Activated CD8-positive, alpha-beta T cell treated with anti-CD3 and anti-CD28 coated beads for 36 hours (primary cell): Measurements from ENCODE around the gene SDC1. TPM values are rescaled to one million over a fixed set of nuclear protein-coding genes. Genes with fewer than 3 reads are reported as not detected.
A peak's percentile ranks its signal among the peaks of the same experiment; 100 is the strongest.

Source experiments
- ATAC-seq: fragments of 200-7000 bp; cut with Tn5 transposase; one replicate; pipeline ENCODE4 v1.10.0; 2021; ENCODE audit warnings: mild to moderate bottlenecking, moderate library complexity
- CTCF ChIA-PET: fragments of 350-600 bp; sonication (Branson Sonifier 250); formaldehyde crosslinking; loops from one replicate; lab custom pipeline; 2021; ENCODE audit warnings: antibody characterized with exemption; lab: Charles Lee
- POLR2A ChIA-PET: fragments of 350-600 bp; sonication (Branson Sonifier 250); formaldehyde crosslinking; loops from one replicate; lab custom pipeline; 2021; ENCODE audit warnings: antibody characterized with exemption; lab: Charles Lee
- DNase-seq: peaks from one replicate; pipeline ENCODE4 v3.0.0-alpha.2; 2020
- H3K27ac Mint-ChIP-seq: one replicate; pipeline ENCODE4 v1.8.0; 2021; ENCODE audit warnings: mild to moderate bottlenecking, mixed read lengths
- H3K27me3 Mint-ChIP-seq: one replicate; pipeline ENCODE4 v1.8.0; 2021; ENCODE audit warnings: mixed read lengths
- H3K36me3 Mint-ChIP-seq: one replicate; pipeline ENCODE4 v1.8.0; 2021; ENCODE audit warnings: low read depth, mixed read lengths
- H3K4me1 Mint-ChIP-seq: one replicate; pipeline ENCODE4 v1.8.0; 2021; ENCODE audit warnings: low read depth, mixed read lengths
- H3K4me3 Mint-ChIP-seq: one replicate; pipeline ENCODE4 v1.8.0; 2021; ENCODE audit warnings: mild to moderate bottlenecking, moderate library complexity, mixed read lengths
- H3K9me3 Mint-ChIP-seq: one replicate; pipeline ENCODE4 v1.8.0; 2021; ENCODE audit warnings: mixed read lengths
- CTCF ChIP-seq: fragments of 200-600 bp; IDR thresholded peaks from one replicate; pipeline ENCODE4 v1.8.0; 2022; ENCODE audit warnings: antibody characterized with exemption, mild to moderate bottlenecking
- intact Hi-C: fragments of 100-400 bp; cut with micrococcal nuclease; formaldehyde crosslinking; loops from one replicate; pipeline ENCODE4 v1.10.0; 2022
- total RNA-seq, 2 experiments: library from RNA; stranded (reverse); gene quantifications; one replicate each; pipeline ENCODE4 v1.2.3, GENCODE V29; 2021

The SDC1 gene
- total RNA-seq, 2 experiments from 2014 or later, result 0.11 to 0.14 TPM

DNA sequence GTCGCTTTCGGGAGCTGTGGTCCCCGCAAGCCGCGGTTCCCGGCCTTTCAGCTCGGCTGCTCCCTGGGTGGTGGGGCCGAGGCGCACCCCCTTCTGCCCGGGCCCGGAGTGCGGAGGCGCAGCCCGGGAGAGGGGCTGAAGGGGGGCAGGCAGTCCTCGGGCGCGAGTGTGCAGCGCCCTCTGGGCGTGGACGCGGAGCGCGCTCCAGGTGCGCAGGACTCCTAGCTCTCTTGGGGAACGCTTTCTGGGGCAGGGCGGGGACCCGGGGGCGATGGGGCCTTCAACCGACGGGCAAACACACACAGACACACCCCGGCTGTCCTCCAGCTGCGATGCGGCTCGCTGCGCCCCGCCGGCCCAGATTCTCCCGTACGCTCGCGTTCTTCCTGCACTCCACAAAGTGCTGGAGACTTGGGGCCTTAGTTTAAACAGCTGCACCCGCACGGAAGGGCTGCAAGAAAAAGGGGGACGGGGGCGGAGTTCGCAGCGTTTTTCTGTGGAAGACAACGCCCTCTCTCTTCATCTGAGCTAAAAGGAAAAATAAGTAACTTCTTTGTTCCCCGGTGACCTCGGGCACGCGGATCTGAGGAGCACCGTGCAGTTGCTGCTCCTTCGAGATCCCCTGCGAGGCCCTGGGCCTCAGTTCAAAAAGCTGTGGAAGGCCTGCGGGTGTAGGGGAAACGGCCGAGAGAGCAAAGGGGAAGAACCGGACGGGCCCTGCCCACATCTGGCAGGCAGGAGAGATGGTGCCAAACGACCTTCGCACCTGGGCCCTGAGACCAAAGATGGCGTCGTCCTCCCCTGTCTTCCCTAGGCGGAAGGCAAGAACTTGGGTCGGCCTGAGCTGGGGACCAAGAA, 593 bp upstream of the SDC1 start:
- POLR2A ChIA-PET, result no interaction called here
- ATAC-seq (peak; percentile 77), DNase-seq (peak; percentile 54)
- intact Hi-C loops, result no loop called here
- Mint-ChIP-seq H3K27ac (no peak overlapping the region), H3K9me3 (no peaks in the 10 kb centered on the region), H3K36me3 (no peaks in the 10 kb centered on the region), H3K27me3 (peaks cover 48% of the 10 kb centered on the region), H3K4me3 (peak overlapping the region; percentile 57), H3K4me1 (no peaks in the 10 kb centered on the region)
- peak; percentile 29 for TF ChIP-seq CTCF
- CTCF ChIA-PET, result interaction anchor here (0.6 to 2.1 kb wide), 20 partner anchors 9 to 222 kb away, joined by 3 to 8 read pairs (median 4); partner anchors contain the start of gene RHOB

DNA sequence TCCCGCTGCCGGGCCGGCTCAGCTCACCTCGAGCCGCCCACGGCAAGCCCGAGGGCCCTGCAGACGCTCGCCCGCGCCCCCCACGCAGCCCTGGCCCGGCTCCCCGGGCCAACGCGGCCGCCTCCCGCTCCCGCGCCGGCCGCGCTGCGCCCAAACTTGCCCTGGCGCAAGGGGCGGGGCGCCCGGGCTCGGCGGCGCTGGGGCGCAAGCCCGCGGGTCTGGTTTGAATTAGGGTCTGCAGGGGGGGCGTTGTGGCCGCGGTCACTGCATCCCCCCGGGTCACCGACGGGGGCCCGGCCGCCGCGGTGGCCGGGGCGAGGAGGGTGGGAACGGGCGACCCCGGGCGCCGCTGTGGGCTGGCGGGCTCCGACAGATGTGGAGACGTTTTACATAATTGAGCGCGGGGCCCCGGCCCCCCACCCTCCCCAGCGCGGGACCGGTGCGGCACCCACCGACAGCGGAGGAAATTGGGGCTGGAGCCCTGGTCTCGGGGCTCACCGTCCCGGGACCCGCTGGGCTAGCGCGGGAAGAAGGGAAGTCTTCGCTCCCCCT, 690 bp downstream of the SDC1 start:
- peaks cover 52% of the 10 kb centered on the region for H3K27me3 Mint-ChIP-seq

GRCh38 chr2:20223407-20224163, 1.3 kb downstream of the SDC1 start:
- TF ChIP-seq CTCF, result no peak
- no peaks in the 10 kb centered on the region for H3K4me1 Mint-ChIP-seq
- POLR2A ChIA-PET, result interaction anchor here (0.9 kb wide), 1 partner anchor 223 kb away, joined by 5 read pairs; the partner anchor contains the start of gene RHOB
- peaks cover 50% of the 10 kb centered on the region for H3K27me3 Mint-ChIP-seq
- H3K9me3 Mint-ChIP-seq, result no peaks in the 10 kb centered on the region
- peak; percentile 18 for ATAC-seq
- DNase-seq, result peak; percentile 6
- intact Hi-C loops, result no loop called here
- CTCF ChIA-PET, result interaction anchor here (1.6 kb wide), 1 partner anchor 89 kb away, joined by 5 read pairs; no protein-coding TSS in a partner anchor
- no peaks in the 10 kb centered on the region for H3K36me3 Mint-ChIP-seq
- peak overlapping the region; percentile 24 for H3K4me3 Mint-ChIP-seq
- H3K27ac Mint-ChIP-seq, result no peak overlapping the region

More for the DNA sequence above, 690 bp downstream of the SDC1 start:
- POLR2A ChIA-PET, result interaction anchor here (0.9 kb wide), 1 partner anchor 223 kb away, joined by 5 read pairs; the partner anchor contains the start of gene RHOB
- no peaks in the 10 kb centered on the region for H3K4me1 Mint-ChIP-seq
- H3K9me3 Mint-ChIP-seq, result no peaks in the 10 kb centered on the region
- ATAC-seq, result peak; percentile 18
- no peak overlapping the region for H3K27ac Mint-ChIP-seq
- CTCF ChIA-PET, result interaction anchor here (1.0 to 2.1 kb wide), 6 partner anchors 13 to 118 kb away, joined by 3 to 8 read pairs (median 5); no protein-coding TSS in a partner anchor
- TF ChIP-seq CTCF, result no peak
- no peaks in the 10 kb centered on the region for H3K36me3 Mint-ChIP-seq
- no peak for DNase-seq
- H3K4me3 Mint-ChIP-seq, result no peak overlapping the region
- intact Hi-C loops, result no loop called here

DNA sequence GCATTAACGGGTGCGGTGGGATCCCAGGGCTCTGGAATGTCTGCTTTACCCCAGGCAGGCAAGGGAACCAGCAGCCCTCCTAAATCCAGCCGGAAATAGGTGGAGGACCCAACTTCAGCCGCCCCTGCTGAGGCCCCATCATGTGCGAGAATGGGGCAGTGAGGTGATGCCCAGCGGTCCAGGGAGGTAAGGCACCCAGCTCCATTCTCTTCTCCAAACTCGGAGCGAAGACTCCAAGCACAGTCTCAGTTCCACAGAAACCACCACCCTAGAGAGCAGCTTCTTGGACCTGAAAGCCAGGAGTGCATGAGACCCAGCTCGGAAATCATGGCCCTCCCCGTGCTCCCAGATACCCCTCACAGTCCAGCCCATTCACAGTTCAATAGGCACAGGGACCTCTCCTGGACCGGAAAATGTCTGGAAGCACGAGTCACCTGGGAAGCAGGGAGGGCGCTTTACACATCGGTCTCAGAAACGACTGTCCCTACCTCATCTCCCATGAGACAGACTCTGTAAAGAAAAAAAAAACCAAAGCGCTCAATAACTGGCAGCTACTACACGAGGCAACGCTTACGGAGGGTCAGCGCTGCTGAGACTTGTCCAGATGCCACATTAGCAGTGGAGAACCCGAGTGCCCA, 2.0 kb downstream of the SDC1 start:
- H3K4me1 Mint-ChIP-seq, result no peaks in the 10 kb centered on the region
- POLR2A ChIA-PET, result no interaction called here

More for the DNA sequence above, 2.0 kb downstream of the SDC1 start:
- H3K9me3 Mint-ChIP-seq, result no peaks in the 10 kb centered on the region
- H3K27ac Mint-ChIP-seq, result no peak overlapping the region
- intact Hi-C loops, result no loop called here
- peaks cover 51% of the 10 kb centered on the region for H3K27me3 Mint-ChIP-seq
- ATAC-seq, result no peak
- no peak for DNase-seq
- no peaks in the 10 kb centered on the region for H3K36me3 Mint-ChIP-seq
- peak overlapping the region; percentile 24 for H3K4me3 Mint-ChIP-seq
- CTCF ChIA-PET, result interaction anchor here (1.0 to 1.6 kb wide), 2 partner anchors 88 to 415 kb away, joined by 3 to 5 read pairs; no protein-coding TSS in a partner anchor
- TF ChIP-seq CTCF, result no peak
